H9 (cell line): ENCODE measurements around the gene HEATR5A. TPM values are rescaled to one million over a fixed set of nuclear protein-coding genes. Genes with fewer than 3 reads are reported as not detected.

Experiments used
- DNase-seq: peaks from one replicate; pipeline ENCODE4 v3.0.0-alpha.2; 2017
- H2AFZ ChIP-seq: one replicate; pipeline ENCODE4 v1.6.1; 2013; ENCODE audit warnings: mild to moderate bottlenecking, low read length, control low read depth, moderate library complexity
- H2AK5ac ChIP-seq: 2 replicates; pipeline ENCODE4 v1.6.1; 2013; ENCODE audit warnings: low read length, control low read depth, mixed read lengths; ENCODE audit not compliant: insufficient read length
- H2BK120ac ChIP-seq: one replicate; pipeline ENCODE4 v1.6.1; 2013; ENCODE audit warnings: low read depth, mild to moderate bottlenecking, low read length, control low read depth, inconsistent platforms; ENCODE audit not compliant: poor library complexity, severe bottlenecking
- H2BK12ac ChIP-seq: 2 replicates; pipeline ENCODE4 v1.6.1; 2013; ENCODE audit warnings: low read length, control low read depth, mixed read lengths, low read depth; ENCODE audit not compliant: insufficient read length
- H2BK15ac ChIP-seq: 2 replicates; pipeline ENCODE4 v1.6.1; 2013; ENCODE audit warnings: low read depth, low read length, control low read depth
- H2BK20ac ChIP-seq: one replicate; pipeline ENCODE4 v1.6.1; 2013; ENCODE audit warnings: low read depth, mild to moderate bottlenecking, low read length, control low read depth, inconsistent platforms; ENCODE audit not compliant: poor library complexity, severe bottlenecking
- H2BK5ac ChIP-seq: 2 replicates; pipeline ENCODE4 v1.6.1; 2013; ENCODE audit warnings: low read length, control low read depth, mixed read lengths; ENCODE audit not compliant: insufficient read length
- H3K14ac ChIP-seq: 2 replicates; pipeline ENCODE4 v1.6.1; 2013; ENCODE audit warnings: low read length, control low read depth; ENCODE audit not compliant: insufficient read depth
- H3K18ac ChIP-seq: 2 replicates; pipeline ENCODE4 v1.6.1; 2013; ENCODE audit warnings: low read depth, mild to moderate bottlenecking, mixed read lengths, low read length, control low read depth; ENCODE audit not compliant: insufficient read length
- H3K23ac ChIP-seq: 2 replicates; pipeline ENCODE4 v1.6.1; 2013; ENCODE audit warnings: low read length, control low read depth, mixed read lengths, low read depth; ENCODE audit not compliant: insufficient read length
- H3K23me2 ChIP-seq: 2 replicates; pipeline ENCODE4 v1.6.1; 2013; ENCODE audit warnings: low read depth, mild to moderate bottlenecking, mixed read lengths, low read length, control low read depth; ENCODE audit not compliant: insufficient read length, poor library complexity, severe bottlenecking
- H3K27ac ChIP-seq: 2 replicates; pipeline ENCODE4 v1.5.1; 2013; ENCODE audit warnings: low read length, control low read depth, mixed read lengths, low read depth; ENCODE audit not compliant: insufficient read length
- H3K27me3 ChIP-seq: 2 replicates; pipeline ENCODE4 v1.6.1; 2013; ENCODE audit warnings: low read length, control low read depth, inconsistent platforms; ENCODE audit not compliant: insufficient read depth
- H3K4ac ChIP-seq: 2 replicates; pipeline ENCODE4 v1.6.1; 2013; ENCODE audit warnings: low read depth, mild to moderate bottlenecking, control low read depth, inconsistent platforms, low read length, moderate library complexity
- H3K4me1 ChIP-seq: 2 replicates; pipeline ENCODE4 v1.6.1; 2013; ENCODE audit warnings: low read length, control low read depth, inconsistent platforms; ENCODE audit not compliant: insufficient read depth
- H3K4me2 ChIP-seq: 2 replicates; pipeline ENCODE4 v1.6.1; 2013; ENCODE audit warnings: low read length, control low read depth, mixed read lengths; ENCODE audit not compliant: insufficient read length, insufficient read depth
- H3K56ac ChIP-seq: 2 replicates; pipeline ENCODE4 v1.6.1; 2013; ENCODE audit warnings: low read depth, mild to moderate bottlenecking, mixed read lengths, low read length, control low read depth; ENCODE audit not compliant: insufficient read length
- H3K79me1 ChIP-seq: 2 replicates; pipeline ENCODE4 v1.6.1; 2013; ENCODE audit warnings: low read depth, mild to moderate bottlenecking, moderate library complexity, low read length, control low read depth, inconsistent platforms; ENCODE audit not compliant: insufficient read depth, poor library complexity, severe bottlenecking
- H3K79me2 ChIP-seq: 2 replicates; pipeline ENCODE4 v1.6.1; 2013; ENCODE audit warnings: low read length, control low read depth, inconsistent platforms; ENCODE audit not compliant: insufficient read depth
- H3K9ac ChIP-seq: 2 replicates; pipeline ENCODE4 v1.6.1; 2013; ENCODE audit warnings: low read length, control low read depth, mixed read lengths; ENCODE audit not compliant: insufficient read length; ENCODE audit errors: extremely low read depth
- H3K9me3 ChIP-seq: one replicate; pipeline ENCODE4 v1.6.1; 2013; ENCODE audit warnings: low read depth, low read length, inconsistent platforms; ENCODE audit not compliant: control insufficient read depth
- H3T11ph ChIP-seq: one replicate; pipeline ENCODE4 v1.6.1; 2013; ENCODE audit warnings: mild to moderate bottlenecking, low read length, control low read depth, inconsistent platforms
- H4K20me1 ChIP-seq: one replicate; pipeline ENCODE4 v1.6.1; 2013; ENCODE audit not compliant: control insufficient read depth, insufficient read length, insufficient read depth
- H4K5ac ChIP-seq: 2 replicates; pipeline ENCODE4 v1.6.1; 2013; ENCODE audit warnings: low read depth, mild to moderate bottlenecking, mixed read lengths, low read length, control low read depth; ENCODE audit not compliant: insufficient read length
- H4K8ac ChIP-seq: replicated peaks from 2 replicates; pipeline ENCODE4 v1.6.1; 2013; ENCODE audit warnings: low read length, control low read depth, mixed read lengths, low read depth; ENCODE audit not compliant: insufficient read length
- H4K91ac ChIP-seq: 2 replicates; pipeline ENCODE4 v1.6.1; 2013; ENCODE audit warnings: low read depth, mild to moderate bottlenecking, moderate library complexity, mixed read lengths, low read length, control low read depth; ENCODE audit not compliant: insufficient read length
- H3K27ac Mint-ChIP-seq, 3 experiments: 2 replicates in 2 of 3; 3 replicates in 1 of 3; pipeline ENCODE4 v1.8.0; 2020 to 2021; ENCODE audit warnings: mixed read lengths in 3 of 3, mild to moderate bottlenecking in 1 of 3, moderate library complexity in 1 of 3
- H3K27me3 Mint-ChIP-seq: 2 replicates; pipeline ENCODE4 v1.8.0; 2021; ENCODE audit warnings: low read depth, mild to moderate bottlenecking, moderate library complexity, mixed read lengths
- H3K36me3 Mint-ChIP-seq, 3 experiments: 2 replicates in 2 of 3; 3 replicates in 1 of 3; pipeline ENCODE4 v1.8.0; 2020 to 2021; ENCODE audit warnings: low read depth in 3 of 3, mixed read lengths in 3 of 3; ENCODE audit not compliant: insufficient read depth in 1 of 3
- H3K4me1 Mint-ChIP-seq, 2 experiments: 2 replicates each; pipeline ENCODE4 v1.8.0; 2020; ENCODE audit warnings: mixed read lengths in 2 of 2
- H3K4me3 Mint-ChIP-seq, 2 experiments: 2 replicates in 1 of 2; 3 replicates in 1 of 2; pipeline ENCODE4 v1.8.0; 2020 to 2021; ENCODE audit warnings: mild to moderate bottlenecking in 2 of 2, mixed read lengths in 2 of 2, moderate library complexity in 1 of 2
- H3K9me3 Mint-ChIP-seq, 2 experiments: 2 replicates in 1 of 2; 3 replicates in 1 of 2; pipeline ENCODE4 v1.8.0; 2020; ENCODE audit warnings: mild to moderate bottlenecking in 2 of 2, mixed read lengths in 2 of 2, moderate library complexity in 1 of 2
- WGBS: extraction: QIAGEN DNeasy Blood & Tissue Kit; methylation state at CpG from one replicate; pipeline ENCODE4 v1.1.7; 2013; ENCODE audit warnings: missing lambda C conversion rate, low lambda C conversion rate, mixed read lengths; ENCODE audit not compliant: insufficient read length; ENCODE audit errors: extremely low coverage; 5-methylcytosine and 5-hydroxymethylcytosine counted together
- total RNA-seq: library from RNA; stranded (reverse); gene quantifications from 2 replicates; pipeline ENCODE4 v1.2.1, GENCODE V29; 2021
- TF ChIP-seq, protein P1 (sequence below): fragments of 200-600 bp; sonication (generic); conservative IDR thresholded peaks from 3 replicates; pipeline ENCODE4 v1.8.0; 2021; ENCODE audit warnings: antibody characterized with exemption, mild to moderate bottlenecking

The HEATR5A gene
- total RNA-seq, 1 experiment from 2014 or later, result 21.2 TPM

DNA sequence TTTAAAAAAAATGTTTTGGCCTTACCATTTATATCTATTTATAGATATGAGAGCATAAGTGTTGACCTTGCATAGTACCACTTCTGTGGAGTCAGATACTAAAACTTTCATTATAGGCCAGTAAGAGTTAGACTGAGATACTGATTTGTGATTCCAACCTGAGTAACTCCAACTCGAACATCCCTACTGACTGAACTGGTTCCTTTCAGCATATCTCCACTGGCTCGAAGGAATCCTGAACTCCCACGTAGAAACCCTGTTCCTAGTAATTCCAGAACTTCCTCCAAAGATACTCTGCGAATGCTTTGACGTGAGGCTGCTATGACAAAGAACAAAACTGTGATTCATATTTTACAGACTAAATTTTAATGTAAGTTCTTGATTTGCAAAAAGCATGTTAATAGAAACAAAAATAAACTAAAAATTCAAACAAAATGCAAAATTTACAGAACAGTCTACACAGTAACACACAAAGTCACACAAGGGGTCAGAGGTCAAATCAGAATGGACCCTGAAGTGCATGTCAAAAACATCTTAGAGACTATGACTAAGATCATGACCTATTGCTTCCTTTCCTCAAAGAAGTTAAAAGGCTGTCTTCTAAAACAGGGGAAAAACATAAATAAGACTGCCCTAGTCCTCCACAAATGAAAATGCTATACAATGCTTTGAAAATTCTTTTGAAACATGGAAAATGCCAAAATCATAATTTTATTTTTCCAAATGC, 31.5 kb downstream of the HEATR5A start:
- Histone ChIP-seq H3K27ac (no peak overlapping the region), H2AK5ac (no peak overlapping the region), H3K18ac (no peak overlapping the region), H4K20me1 (no peaks in the 10 kb centered on the region), H3K4me1 (no peaks in the 10 kb centered on the region), H3K27me3 (no peaks in the 10 kb centered on the region), H3K4ac (no peak overlapping the region), H3K9ac (no peak overlapping the region), H4K91ac (no peak overlapping the region), H4K5ac (no peak overlapping the region), H3K9me3 (no peaks in the 10 kb centered on the region), H3K23ac (no peak overlapping the region), H3T11ph (no peak overlapping the region), H3K4me2 (no peak overlapping the region), H2AFZ (no peak overlapping the region), H2BK120ac (no peak overlapping the region), H3K56ac (no peak overlapping the region), H2BK15ac (no peak overlapping the region), H3K79me1 (no peaks in the 10 kb centered on the region), H4K8ac (no peak overlapping the region), H3K23me2 (no peaks in the 10 kb centered on the region), H2BK20ac (no peak overlapping the region), H2BK12ac (no peak overlapping the region), H3K79me2 (no peaks in the 10 kb centered on the region), H3K14ac (no peak overlapping the region), H2BK5ac (no peak overlapping the region)
- H3K4me1 Mint-ChIP-seq, result no peaks in the 10 kb centered on the region
- H3K36me3 Mint-ChIP-seq, result peaks cover 4 to 9% (median 6%) of the 10 kb centered on the region in 3 experiments; a peak in 3 of 7 replicates
- WGBS, result no CpG with 5 or more reads among the region's 5 CpGs
- TF ChIP-seq, protein P1, sequence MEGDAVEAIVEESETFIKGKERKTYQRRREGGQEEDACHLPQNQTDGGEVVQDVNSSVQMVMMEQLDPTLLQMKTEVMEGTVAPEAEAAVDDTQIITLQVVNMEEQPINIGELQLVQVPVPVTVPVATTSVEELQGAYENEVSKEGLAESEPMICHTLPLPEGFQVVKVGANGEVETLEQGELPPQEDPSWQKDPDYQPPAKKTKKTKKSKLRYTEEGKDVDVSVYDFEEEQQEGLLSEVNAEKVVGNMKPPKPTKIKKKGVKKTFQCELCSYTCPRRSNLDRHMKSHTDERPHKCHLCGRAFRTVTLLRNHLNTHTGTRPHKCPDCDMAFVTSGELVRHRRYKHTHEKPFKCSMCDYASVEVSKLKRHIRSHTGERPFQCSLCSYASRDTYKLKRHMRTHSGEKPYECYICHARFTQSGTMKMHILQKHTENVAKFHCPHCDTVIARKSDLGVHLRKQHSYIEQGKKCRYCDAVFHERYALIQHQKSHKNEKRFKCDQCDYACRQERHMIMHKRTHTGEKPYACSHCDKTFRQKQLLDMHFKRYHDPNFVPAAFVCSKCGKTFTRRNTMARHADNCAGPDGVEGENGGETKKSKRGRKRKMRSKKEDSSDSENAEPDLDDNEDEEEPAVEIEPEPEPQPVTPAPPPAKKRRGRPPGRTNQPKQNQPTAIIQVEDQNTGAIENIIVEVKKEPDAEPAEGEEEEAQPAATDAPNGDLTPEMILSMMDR, result no peak
- no peaks in the 10 kb centered on the region for H3K27me3 Mint-ChIP-seq
- H3K27ac Mint-ChIP-seq, result no peak overlapping the region
- H3K4me3 Mint-ChIP-seq, result no peak overlapping the region
- no peak for DNase-seq
- H3K9me3 Mint-ChIP-seq, result no peaks in the 10 kb centered on the region
